ENCODE data around the gene ADCY6. TPM values are rescaled to one million over a fixed set of nuclear protein-coding genes. Genes with fewer than 3 reads are reported as not detected.

ADCY6 gene
- total and polyA plus RNA-seq, 2 donors (not counting 1 experiment from before 2014, with no cell fraction given) = 0.03 TPM; not detected in 1

DNA sequence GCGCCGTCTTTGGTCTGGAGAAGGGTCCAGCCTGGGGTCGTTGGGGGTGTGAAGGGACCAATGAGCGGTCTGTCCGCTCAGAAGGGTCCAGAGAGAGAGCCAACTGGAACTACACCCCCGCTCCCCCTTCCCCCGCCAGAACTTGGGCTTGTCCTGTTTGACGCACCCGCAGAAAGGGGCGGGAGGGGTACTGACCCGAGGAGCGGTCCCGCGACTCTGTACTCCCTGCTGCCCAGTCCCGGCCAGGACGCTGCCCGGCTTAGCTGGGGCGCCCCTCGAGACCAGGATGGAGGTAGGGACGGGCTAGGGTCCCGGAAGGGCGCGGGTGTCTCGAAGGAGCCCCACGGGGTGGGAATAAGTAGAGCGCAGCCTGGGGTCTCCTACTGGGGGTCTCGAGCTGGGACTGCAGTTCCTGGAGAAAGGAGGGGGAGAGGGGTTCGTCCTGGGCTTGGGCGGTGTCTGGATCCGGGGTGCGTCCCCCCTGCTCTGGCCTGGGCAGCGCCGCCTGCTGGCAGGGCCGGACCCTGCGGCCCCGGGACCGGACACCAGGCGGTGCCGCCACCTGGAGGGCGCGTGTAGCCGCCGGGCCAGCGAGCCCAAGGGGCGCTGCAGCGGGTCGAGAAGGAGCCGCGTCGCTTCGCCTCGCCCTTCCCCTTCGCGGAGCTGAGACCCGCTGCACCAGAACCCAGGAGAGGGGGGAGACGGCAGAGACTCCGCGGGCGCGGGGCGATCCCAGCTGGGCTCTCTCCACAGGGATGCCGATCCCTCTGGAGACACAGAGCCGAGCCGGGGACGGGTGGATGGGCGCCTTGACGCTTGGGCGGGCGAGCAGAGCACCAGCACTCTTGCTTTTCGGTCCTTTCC, 25.6 kb upstream of the ADCY6 start:
- H2AFZ ChIP-seq (ENCODE audit: insufficient read depth, low read depth, low read length, poor library complexity, severe bottlenecking) = peak overlapping the region; percentile 96
- H3K27me3 ChIP-seq (replicated peaks in 1 of 4; ENCODE audit: control extremely low read depth in 1 of 4, control insufficient read depth in 3 of 4, insufficient read depth in 4 of 4, low read length in 3 of 4) = peaks cover 0 to 31% (median 16%) of the 10 kb centered on the region in 4 experiments
- H3K27ac ChIP-seq (ENCODE audit: low read length in 2 of 2) = peak overlapping the region in 1 of 2 donors; percentile 32
- ChIA-PET CTCF (interaction anchor here (0.6 to 6.8 kb wide), 12 partner anchors 9 to 78 kb away, joined by 3 to 57 read pairs (median 3); partner anchors contain the start of gene DDX23), POLR2A (interaction anchor here (0.9 kb wide), 1 partner anchor 38 kb away, joined by 3 read pairs; no protein-coding TSS in a partner anchor)
- no peak for TF ChIP-seq EZH2 (IDR thresholded peaks at IDR 0.05; ENCODE audit: borderline replicate concordance, insufficient read depth, low read depth, low read length, poor library complexity, severe bottlenecking)
- TF ChIP-seq, protein P1, sequence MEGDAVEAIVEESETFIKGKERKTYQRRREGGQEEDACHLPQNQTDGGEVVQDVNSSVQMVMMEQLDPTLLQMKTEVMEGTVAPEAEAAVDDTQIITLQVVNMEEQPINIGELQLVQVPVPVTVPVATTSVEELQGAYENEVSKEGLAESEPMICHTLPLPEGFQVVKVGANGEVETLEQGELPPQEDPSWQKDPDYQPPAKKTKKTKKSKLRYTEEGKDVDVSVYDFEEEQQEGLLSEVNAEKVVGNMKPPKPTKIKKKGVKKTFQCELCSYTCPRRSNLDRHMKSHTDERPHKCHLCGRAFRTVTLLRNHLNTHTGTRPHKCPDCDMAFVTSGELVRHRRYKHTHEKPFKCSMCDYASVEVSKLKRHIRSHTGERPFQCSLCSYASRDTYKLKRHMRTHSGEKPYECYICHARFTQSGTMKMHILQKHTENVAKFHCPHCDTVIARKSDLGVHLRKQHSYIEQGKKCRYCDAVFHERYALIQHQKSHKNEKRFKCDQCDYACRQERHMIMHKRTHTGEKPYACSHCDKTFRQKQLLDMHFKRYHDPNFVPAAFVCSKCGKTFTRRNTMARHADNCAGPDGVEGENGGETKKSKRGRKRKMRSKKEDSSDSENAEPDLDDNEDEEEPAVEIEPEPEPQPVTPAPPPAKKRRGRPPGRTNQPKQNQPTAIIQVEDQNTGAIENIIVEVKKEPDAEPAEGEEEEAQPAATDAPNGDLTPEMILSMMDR (IDR thresholded peaks at IDR 0.05) = peak; percentile 99
- no peaks in the 10 kb centered on the region for H3K9me3 ChIP-seq (ENCODE audit: control extremely low read depth in 1 of 3, control insufficient read depth in 2 of 3, insufficient read depth in 1 of 3, low read length in 2 of 3)
- Mint-ChIP-seq H3K27ac (peak overlapping the region; percentile 53), H3K27me3 (peaks cover 12% of the 10 kb centered on the region), H3K4me3 (peak overlapping the region; percentile 96), H3K4me1 (peaks cover 29% of the 10 kb centered on the region), H3K9me3 (ENCODE audit: insufficient read depth) (no peaks in the 10 kb centered on the region)
- no peaks in the 10 kb centered on the region for H3K36me3 ChIP-seq (replicated peaks in 1 of 2; ENCODE audit: control extremely low read depth in 1 of 2, control insufficient read depth in 1 of 2, extremely low read depth in 1 of 2, insufficient read depth in 2 of 2, low read length in 1 of 2)
- intact Hi-C loops (cut with micrococcal nuclease) = loop anchor here (1.0 kb wide), 2 partner anchors 38 to 76 kb away; partner anchors contain the start of gene DDX23
- peak overlapping the region; percentile 91 for H3K9ac ChIP-seq (ENCODE audit: low read length)
- peak overlapping the region; percentile 38 to 84 (median 69) for H3K4me3 ChIP-seq (ENCODE audit: control extremely low read depth in 1 of 5, extremely low read depth in 1 of 5, insufficient read depth in 1 of 5, low read depth in 2 of 5, low read length in 4 of 5)
- ATAC-seq (ENCODE audit: low read depth) = peak; percentile 81
- under 1% methylated on average over 66 of the region's 70 CpGs for WGBS (ENCODE audit: insufficient coverage)
- H3K4me2 ChIP-seq (replicated peaks; ENCODE audit: low read depth, low read length, poor library complexity, severe bottlenecking) = peak overlapping the region; percentile 100
- H3K4me1 ChIP-seq (ENCODE audit: control insufficient read depth in 2 of 2, insufficient read depth in 2 of 2, low read length in 2 of 2) = peaks cover 30 to 38% of the 10 kb centered on the region in 2 donors
- peak; percentile 87 for DNase-seq
- no peaks in the 10 kb centered on the region for H3K79me2 ChIP-seq (ENCODE audit: control insufficient read depth, insufficient read depth, low read length)
- H4K20me1 ChIP-seq (ENCODE audit: control insufficient read depth, insufficient read depth, low read length, poor library complexity, severe bottlenecking) = peaks cover 13% of the 10 kb centered on the region
